Mesenchymal stem cell (in vitro differentiated cells and primary cell): ENCODE data around the gene FAM114A2.

ENCODE experiments used
- DNase-seq: peaks from one replicate; pipeline ENCODE4 v3.0.0-alpha.2; 2013
- H2AFZ ChIP-seq: one replicate; pipeline ENCODE4 v1.6.1; 2013; ENCODE audit warnings: low read depth, mild to moderate bottlenecking, control low read depth, inconsistent platforms, low read length, moderate library complexity
- H2AK5ac ChIP-seq: 2 replicates; pipeline ENCODE4 v1.6.1; 2013; ENCODE audit warnings: low read length, moderate library complexity, mild to moderate bottlenecking, inconsistent platforms; ENCODE audit not compliant: severe bottlenecking
- H2BK120ac ChIP-seq: one replicate; pipeline ENCODE4 v1.6.1; 2013; ENCODE audit warnings: low read depth, mild to moderate bottlenecking, inconsistent platforms, low read length, moderate library complexity
- H2BK12ac ChIP-seq, 2 experiments: one replicate each; pipeline ENCODE4 v1.6.1; 2013; ENCODE audit warnings: inconsistent platforms in 2 of 2, low read length in 2 of 2, mild to moderate bottlenecking in 2 of 2, moderate library complexity in 2 of 2, control low read depth in 1 of 2
- H2BK15ac ChIP-seq: one replicate; pipeline ENCODE4 v1.6.1; 2013; ENCODE audit warnings: mild to moderate bottlenecking, low read depth, inconsistent platforms; ENCODE audit not compliant: poor library complexity, severe bottlenecking
- H2BK5ac ChIP-seq: 2 replicates; pipeline ENCODE4 v1.6.1; 2013; ENCODE audit warnings: low read depth, mild to moderate bottlenecking, low read length, control low read depth, inconsistent platforms; ENCODE audit not compliant: poor library complexity, severe bottlenecking
- H3K14ac ChIP-seq, 2 experiments: one replicate each; pipeline ENCODE4 v1.6.1; 2013; ENCODE audit warnings: inconsistent platforms in 2 of 2, low read length in 2 of 2, control low read depth in 1 of 2, mild to moderate bottlenecking in 1 of 2, moderate library complexity in 1 of 2
- H3K18ac ChIP-seq, 2 experiments: one replicate each; pipeline ENCODE4 v1.6.1; 2013; ENCODE audit warnings: inconsistent platforms in 2 of 2, low read length in 2 of 2, control low read depth in 1 of 2, low read depth in 1 of 2, mild to moderate bottlenecking in 1 of 2
- H3K23ac ChIP-seq, 2 experiments: one replicate each; pipeline ENCODE4 v1.6.1; 2013; ENCODE audit warnings: inconsistent platforms in 2 of 2, low read length in 2 of 2, mild to moderate bottlenecking in 2 of 2, moderate library complexity in 2 of 2, control low read depth in 1 of 2
- H3K27ac ChIP-seq: 2 replicates; pipeline ENCODE4 v1.5.1; 2013; ENCODE audit warnings: mild to moderate bottlenecking, moderate library complexity, low read length, control low read depth, inconsistent platforms; ENCODE audit not compliant: poor library complexity, severe bottlenecking
- H3K27me3 ChIP-seq, 2 experiments: 2 replicates each; pipeline versions ENCODE4 v1.6.1 to v1.7.0; 2013; ENCODE audit warnings: low read length in 2 of 2, mild to moderate bottlenecking in 2 of 2, moderate library complexity in 2 of 2, control low read depth in 1 of 2, inconsistent platforms in 1 of 2; ENCODE audit not compliant: control insufficient read depth in 1 of 2, insufficient read depth in 1 of 2
- H3K36me3 ChIP-seq, 2 experiments: 2 replicates each; pipeline versions ENCODE4 v1.6.1 to v1.7.0; 2013; ENCODE audit warnings: low read length in 2 of 2, control low read depth in 1 of 2, inconsistent platforms in 1 of 2, low read depth in 1 of 2, mild to moderate bottlenecking in 1 of 2; ENCODE audit not compliant: insufficient read depth in 2 of 2, control insufficient read depth in 1 of 2
- H3K4ac ChIP-seq, 2 experiments: one replicate each; pipeline ENCODE4 v1.6.1; 2013; ENCODE audit warnings: inconsistent platforms in 2 of 2, low read length in 2 of 2, mild to moderate bottlenecking in 2 of 2, moderate library complexity in 2 of 2, control low read depth in 1 of 2, low read depth in 1 of 2
- H3K4me1 ChIP-seq: 2 replicates; pipeline ENCODE4 v1.6.1; 2013; ENCODE audit warnings: low read depth, low read length, control low read depth; ENCODE audit not compliant: control insufficient read depth, insufficient read depth
- H3K4me2 ChIP-seq: 2 replicates; pipeline ENCODE4 v1.6.1; 2013; ENCODE audit warnings: low read length, mild to moderate bottlenecking, inconsistent platforms; ENCODE audit not compliant: poor library complexity, severe bottlenecking
- H3K4me3 ChIP-seq, 2 experiments: 2 replicates each; pipeline versions ENCODE4 v1.5.1 to v1.7.0; 2013; ENCODE audit warnings: low read length in 2 of 2, mild to moderate bottlenecking in 2 of 2, control low read depth in 1 of 2, low read depth in 1 of 2; ENCODE audit not compliant: insufficient read depth in 1 of 2
- H3K79me1 ChIP-seq: replicated peaks from 2 replicates; pipeline ENCODE4 v1.6.1; 2013; ENCODE audit warnings: mild to moderate bottlenecking, control low read depth, low read length, inconsistent platforms; ENCODE audit not compliant: poor library complexity, severe bottlenecking
- H3K9ac ChIP-seq: 2 replicates; pipeline ENCODE4 v1.7.0; 2013; ENCODE audit warnings: mild to moderate bottlenecking, low read length, moderate library complexity
- H3K9me3 ChIP-seq: 2 replicates; pipeline ENCODE4 v1.7.0; 2013; ENCODE audit warnings: mild to moderate bottlenecking, low read length; ENCODE audit not compliant: control insufficient read depth
- H4K8ac ChIP-seq: one replicate; pipeline ENCODE4 v1.6.1; 2013; ENCODE audit warnings: inconsistent platforms, mild to moderate bottlenecking, low read length, moderate library complexity
- H4K91ac ChIP-seq: one replicate; pipeline ENCODE4 v1.6.1; 2013; ENCODE audit warnings: mild to moderate bottlenecking, low read length, inconsistent platforms
- WGBS: methylation state at CpG from one replicate; pipeline ENCODE4 v1.1.7; 2013; ENCODE audit warnings: mixed read lengths; 5-methylcytosine and 5-hydroxymethylcytosine counted together

FAM114A2 gene

DNA sequence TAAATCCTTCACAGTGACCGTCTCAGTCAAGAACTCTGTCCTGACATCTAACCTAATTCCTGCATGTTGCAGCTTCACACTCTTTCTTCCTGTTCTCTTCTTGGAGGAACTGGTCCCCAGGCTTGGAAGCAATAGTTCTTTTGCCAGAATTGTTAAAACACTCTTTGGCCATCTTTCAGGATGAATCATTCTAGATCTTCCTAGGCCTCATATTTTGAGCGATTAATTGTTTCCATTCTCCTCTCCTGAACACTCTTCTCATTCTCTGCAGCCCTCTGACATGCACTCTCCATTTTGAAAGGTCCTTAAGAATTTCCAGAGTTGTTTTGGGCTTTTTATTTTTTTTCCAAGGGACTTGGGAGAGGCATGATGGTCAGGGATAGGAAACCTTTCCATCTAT lies 85.8 kb downstream of the FAM114A2 start:
- Histone ChIP-seq H2BK120ac (no peak overlapping the region), H2BK5ac (no peak overlapping the region), H3K27me3 (no peaks in the 10 kb centered on the region), H3K9ac (peak overlapping the region; percentile 41), H2BK15ac (no peak overlapping the region), H3K9me3 (no peaks in the 10 kb centered on the region), H2AK5ac (no peak overlapping the region), H2AFZ (no peak overlapping the region), H3K23ac (no peak overlapping the region), H2BK12ac (no peak overlapping the region), H3K14ac (no peak overlapping the region), H3K4me2 (no peak overlapping the region), H3K79me1 (no peaks in the 10 kb centered on the region), H3K18ac (no peak overlapping the region), H3K4ac (no peak overlapping the region), H3K27ac (no peak overlapping the region), H3K4me3 (no peak overlapping the region), H4K91ac (no peak overlapping the region), H4K8ac (no peak overlapping the region), H3K36me3 (no peaks in the 10 kb centered on the region), H3K4me1 (no peaks in the 10 kb centered on the region)
- no peak for DNase-seq
- WGBS, result 92% methylated on average over 2 of the region's 2 CpGs

DNA sequence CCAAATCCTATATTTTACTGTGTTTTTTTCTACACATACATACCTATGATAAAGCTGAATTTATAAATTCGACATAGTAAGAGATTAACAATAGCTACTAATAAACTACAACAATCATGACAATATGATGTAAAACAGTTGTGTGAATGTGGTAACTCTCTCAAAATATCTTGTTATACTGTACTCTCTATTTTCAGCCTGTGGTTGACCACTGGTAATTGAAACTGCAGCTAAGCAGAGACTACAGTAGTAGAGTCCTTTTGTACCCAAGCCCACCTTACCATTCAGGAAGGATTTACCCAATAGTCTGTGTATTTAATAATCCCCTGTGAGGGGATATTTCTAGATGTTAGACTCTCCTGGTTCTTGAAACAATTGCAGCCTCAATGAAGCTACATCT lies 86.7 kb downstream of the FAM114A2 start:
- WGBS, result no CpG with 5 or more reads among the region's 1 CpG
- Histone ChIP-seq H3K4me3 (no peak overlapping the region), H3K36me3 (no peaks in the 10 kb centered on the region)

DNA sequence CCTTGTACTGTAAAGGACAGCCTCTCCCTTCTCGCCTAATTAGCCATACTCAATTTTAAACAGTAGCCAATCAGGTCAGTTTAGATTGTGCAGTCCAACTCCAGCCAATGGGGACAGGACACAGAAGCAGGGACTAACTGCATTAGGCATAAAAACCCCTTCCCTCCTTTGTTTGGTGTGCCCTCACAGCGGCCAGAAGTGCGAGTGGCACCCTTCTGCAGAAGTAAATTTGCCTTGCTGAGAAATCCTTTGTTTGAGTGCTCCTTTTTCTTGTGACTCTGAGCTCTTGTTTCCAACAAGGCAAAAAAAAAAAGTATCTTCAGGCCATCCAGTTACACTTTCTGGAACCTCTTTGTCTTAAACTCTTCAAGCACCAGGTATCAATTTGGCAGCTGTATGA lies 97.4 kb downstream of the FAM114A2 start:
- no peak overlapping the region for H2BK5ac ChIP-seq
- no peak overlapping the region for H2AFZ ChIP-seq
- no peak overlapping the region for H3K14ac ChIP-seq
- H4K91ac ChIP-seq, result no peak overlapping the region
- H3K23ac ChIP-seq, result no peak overlapping the region
- H3K9ac ChIP-seq, result no peak overlapping the region
- H3K36me3 ChIP-seq, result no peaks in the 10 kb centered on the region
- H2AK5ac ChIP-seq, result no peak overlapping the region
- peaks cover 35% of the 10 kb centered on the region for H3K9me3 ChIP-seq
- no peak overlapping the region for H2BK15ac ChIP-seq
- H3K79me1 ChIP-seq, result no peaks in the 10 kb centered on the region
- H3K4ac ChIP-seq, result no peak overlapping the region
- no peaks in the 10 kb centered on the region for H3K4me1 ChIP-seq
- WGBS, result 90% methylated on average over 3 of the region's 3 CpGs
- H4K8ac ChIP-seq, result no peak overlapping the region
- no peak overlapping the region for H3K4me2 ChIP-seq
- no peaks in the 10 kb centered on the region for H3K27me3 ChIP-seq
- H3K18ac ChIP-seq, result no peak overlapping the region
- no peak overlapping the region for H2BK12ac ChIP-seq
- no peak overlapping the region for H3K27ac ChIP-seq
- DNase-seq, result no peak
- H3K4me3 ChIP-seq, result no peak overlapping the region
- H2BK120ac ChIP-seq, result no peak overlapping the region

More for the DNA sequence above, 86.7 kb downstream of the FAM114A2 start:
- H3K27me3 ChIP-seq, result no peaks in the 10 kb centered on the region
- H3K4ac ChIP-seq, result no peak overlapping the region
- no peak for DNase-seq
- no peak overlapping the region for H3K27ac ChIP-seq
- H3K79me1 ChIP-seq, result no peaks in the 10 kb centered on the region
- no peak overlapping the region for H2AFZ ChIP-seq
- no peak overlapping the region for H3K14ac ChIP-seq
- H4K8ac ChIP-seq, result no peak overlapping the region
- H3K18ac ChIP-seq, result no peak overlapping the region
- no peak overlapping the region for H2BK15ac ChIP-seq
- no peak overlapping the region for H2AK5ac ChIP-seq
- H3K4me1 ChIP-seq, result no peaks in the 10 kb centered on the region
- H3K4me2 ChIP-seq, result no peak overlapping the region
- H3K9ac ChIP-seq, result no peak overlapping the region
- H2BK12ac ChIP-seq, result no peak overlapping the region
- no peaks in the 10 kb centered on the region for H3K9me3 ChIP-seq
- no peak overlapping the region for H3K23ac ChIP-seq
- no peak overlapping the region for H2BK120ac ChIP-seq
- no peak overlapping the region for H2BK5ac ChIP-seq
- no peak overlapping the region for H4K91ac ChIP-seq
